ENCODE data around the gene OPTN.
"Not testable (repeated sequence)": the region's sequence is repeated elsewhere in the genome, so short reads cannot be mapped to it uniquely, and the experiment has no call there.

Gene OPTN

GRCh38 chr10:13099666-13100348, at the start of gene OPTN:
TSS of gene OPTN (plus strand) at chr10:13100163. CDS start at chr10:13109123, 8,960 bp downstream.
- peak; percentile 38 for TF ChIP-seq CTCF (IDR thresholded peaks at IDR 0.05)
- no peak within 1 kb of the TSS for H3K27ac Mint-ChIP-seq
- peak; percentile 82 for DNase-seq
- no peaks in the 10 kb centered on the region for H3K9me3 Mint-ChIP-seq
- peaks cover 12% of the 10 kb centered on the region for H3K4me1 Mint-ChIP-seq
- peak within 1 kb of the TSS; percentile 86 for H3K4me3 Mint-ChIP-seq
- no peaks in the 10 kb centered on the region for H3K36me3 Mint-ChIP-seq (ENCODE audit: low read depth)
- peaks cover 23% of the 10 kb centered on the region for H3K27me3 Mint-ChIP-seq (ENCODE audit: low read depth, poor library complexity)

GRCh38 chr10:13051126-13051694, 48.8 kb upstream of the OPTN start:
- TF ChIP-seq CTCF (IDR thresholded peaks at IDR 0.05) = no peak
- Mint-ChIP-seq H3K27me3 (ENCODE audit: low read depth, poor library complexity) (peaks cover 7% of the 10 kb centered on the region), H3K9me3 (no peaks in the 10 kb centered on the region), H3K4me3 (no peak overlapping the region), H3K4me1 (peaks cover 17% of the 10 kb centered on the region), H3K36me3 (ENCODE audit: low read depth) (no peaks in the 10 kb centered on the region), H3K27ac (peak overlapping the region; percentile 30)
- no peak for DNase-seq

GRCh38 chr10:13053208-13053607, 46.8 kb upstream of the OPTN start:
- H3K4me3 Mint-ChIP-seq; H3K9me3 Mint-ChIP-seq; H3K27ac Mint-ChIP-seq; DNase-seq; H3K27me3 Mint-ChIP-seq (ENCODE audit: low read depth, poor library complexity); H3K36me3 Mint-ChIP-seq (ENCODE audit: low read depth): not testable (repeated sequence)
- H3K4me1 Mint-ChIP-seq = peaks cover 23% of the 10 kb centered on the region

- peaks cover 5% of the 10 kb centered on the region for H3K27me3 Mint-ChIP-seq (ENCODE audit: low read depth, poor library complexity)
- peaks cover 23% of the 10 kb centered on the region for H3K4me1 Mint-ChIP-seq
- H3K36me3 Mint-ChIP-seq (ENCODE audit: low read depth) = no peaks in the 10 kb centered on the region
- no peaks in the 10 kb centered on the region for H3K9me3 Mint-ChIP-seq
- no peak for TF ChIP-seq CTCF (IDR thresholded peaks at IDR 0.05)
- no peak overlapping the region for H3K4me3 Mint-ChIP-seq
- DNase-seq = no peak
- H3K27ac Mint-ChIP-seq = no peak overlapping the region
These were observed 46.0 kb upstream of the OPTN start for GRCh38 chr10:13053794-13054462.

GRCh38 chr10:13054844-13055243, 45.1 kb upstream of the OPTN start:
- no peaks in the 10 kb centered on the region for H3K9me3 Mint-ChIP-seq
- DNase-seq = no peak
- no peak overlapping the region for H3K27ac Mint-ChIP-seq
- no peak for TF ChIP-seq CTCF (IDR thresholded peaks at IDR 0.05)
- no peaks in the 10 kb centered on the region for H3K36me3 Mint-ChIP-seq (ENCODE audit: low read depth)
- peaks cover 2% of the 10 kb centered on the region for H3K27me3 Mint-ChIP-seq (ENCODE audit: low read depth, poor library complexity)
- H3K4me1 Mint-ChIP-seq = peaks cover 23% of the 10 kb centered on the region
- H3K4me3 Mint-ChIP-seq = no peak overlapping the region

GRCh38 chr10:13056456-13057077, 43.4 kb upstream of the OPTN start:
- Mint-ChIP-seq H3K4me1 (peaks cover 23% of the 10 kb centered on the region), H3K27me3 (ENCODE audit: low read depth, poor library complexity) (no peaks in the 10 kb centered on the region), H3K4me3 (no peak overlapping the region), H3K27ac (peak overlapping the region; percentile 23), H3K36me3 (ENCODE audit: low read depth) (no peaks in the 10 kb centered on the region), H3K9me3 (no peaks in the 10 kb centered on the region)
- no peak for DNase-seq
- peak; percentile 35 for TF ChIP-seq CTCF (IDR thresholded peaks at IDR 0.05)
